ENCODE results near the gene KIAA0513.

KIAA0513 gene

GRCh38 chr16:85055493-85056210, 28.1 kb downstream of the KIAA0513 start:
- H3K9me3 ChIP-seq (ENCODE audit: control insufficient read depth in 5 of 5, low read length in 5 of 5): no peaks in the 10 kb centered on the region
- H3K4me1 ChIP-seq (ENCODE audit: control insufficient read depth in 5 of 5, insufficient read depth in 5 of 5, low read length in 5 of 5): peaks cover under 1 to 27% (median 23%) of the 10 kb centered on the region in 5 donors
- no peaks in the 10 kb centered on the region for H3K36me3 ChIP-seq (ENCODE audit: control insufficient read depth in 5 of 5, insufficient read depth in 5 of 5, low read length in 5 of 5)
- no peaks in the 10 kb centered on the region for H3K27me3 ChIP-seq (ENCODE audit: control insufficient read depth in 5 of 5, insufficient read depth in 4 of 5, low read length in 5 of 5)
- peak overlapping the region; percentile 3 to 66 (median 40) for H3K4me3 ChIP-seq (ENCODE audit: low read depth in 1 of 5, low read length in 5 of 5)
- peak overlapping the region; percentile 5 to 54 (median 46) for H3K9ac ChIP-seq (ENCODE audit: low read length in 5 of 5)
- H3K27ac ChIP-seq (ENCODE audit: low read depth, low read length): peak overlapping the region; percentile 21

DNA sequence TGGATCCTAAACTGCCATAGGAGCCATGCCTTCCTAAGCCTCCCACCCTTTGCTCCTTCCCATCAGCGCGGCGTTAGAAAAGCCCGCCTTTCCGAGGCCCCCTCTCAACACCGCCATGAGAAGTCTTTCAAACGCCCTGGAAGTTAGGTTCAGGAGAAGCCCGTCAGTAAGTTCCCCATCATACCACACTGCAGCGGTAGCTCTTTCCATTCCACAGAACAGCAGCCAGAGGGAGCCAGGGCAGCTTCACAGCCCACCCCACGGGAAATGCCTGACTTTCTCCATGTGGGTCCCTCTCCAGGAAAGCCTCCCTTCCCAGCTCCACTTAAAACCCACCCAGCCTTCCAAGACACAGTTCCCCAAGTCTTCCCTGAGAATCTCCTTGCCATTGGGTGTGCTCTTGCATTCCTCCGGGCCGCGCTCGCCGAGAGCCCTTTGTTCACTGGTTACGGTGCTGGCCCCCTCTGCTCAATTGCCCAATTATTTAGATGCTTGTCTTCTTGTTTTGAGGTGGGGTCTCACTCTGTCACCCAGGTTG, 28.7 kb downstream of the KIAA0513 start:
- H3K27ac ChIP-seq (ENCODE audit: low read depth, low read length): peak overlapping the region; percentile 21
- H3K9ac ChIP-seq (ENCODE audit: low read length in 5 of 5): peak overlapping the region in 3 of 5 donors; percentile 14 to 48 (median 46)
- peak overlapping the region; percentile 3 to 66 (median 40) for H3K4me3 ChIP-seq (ENCODE audit: low read depth in 1 of 5, low read length in 5 of 5)

DNA sequence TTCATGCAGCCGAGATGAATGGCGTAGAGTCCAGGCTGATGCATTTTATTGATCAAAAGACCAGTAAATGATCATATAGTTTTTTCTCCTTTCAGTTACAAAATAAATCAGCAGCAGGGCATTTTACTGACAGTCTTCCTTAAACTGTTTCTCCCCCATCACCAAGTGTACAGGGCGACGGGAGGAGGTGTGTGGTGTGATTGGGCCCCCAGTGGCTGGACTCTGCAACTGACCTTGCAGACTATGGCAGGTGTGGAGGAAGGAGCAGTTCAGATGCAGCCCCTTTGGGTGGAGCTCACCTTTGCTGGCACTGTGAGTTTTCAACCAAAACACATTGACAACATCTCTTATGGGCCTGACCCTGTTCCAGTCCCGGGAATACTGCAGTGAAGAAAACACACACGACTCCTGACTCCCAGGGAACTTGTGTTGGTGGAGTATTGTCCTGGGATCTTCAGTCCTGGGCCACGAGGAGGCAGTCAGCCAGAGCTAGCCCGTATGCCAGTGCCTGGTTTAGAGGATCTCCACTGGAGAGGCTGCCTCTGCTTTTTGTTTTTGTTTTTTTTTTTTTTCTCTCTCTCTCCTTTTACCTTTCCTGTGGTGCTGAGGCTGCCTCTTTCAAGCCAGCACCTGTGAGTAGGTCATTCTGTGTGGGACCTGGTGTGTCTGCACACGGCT, 29.8 kb downstream of the KIAA0513 start:
- Histone ChIP-seq H3K9me3 (ENCODE audit: control insufficient read depth in 5 of 5, low read length in 5 of 5) (no peaks in the 10 kb centered on the region), H3K9ac (ENCODE audit: low read length in 5 of 5) (no peak overlapping the region), H3K36me3 (ENCODE audit: control insufficient read depth in 5 of 5, insufficient read depth in 5 of 5, low read length in 5 of 5) (no peaks in the 10 kb centered on the region), H3K27me3 (ENCODE audit: control insufficient read depth in 5 of 5, insufficient read depth in 4 of 5, low read length in 5 of 5) (no peaks in the 10 kb centered on the region), H3K4me3 (ENCODE audit: low read depth in 1 of 5, low read length in 5 of 5) (no peak overlapping the region), H3K4me1 (ENCODE audit: control insufficient read depth in 5 of 5, insufficient read depth in 5 of 5, low read length in 5 of 5) (peaks cover 0 to 28% (median 20%) of the 10 kb centered on the region in 5 donors), H3K27ac (ENCODE audit: low read depth, low read length) (no peak overlapping the region)

More for the DNA sequence above, 28.7 kb downstream of the KIAA0513 start:
- H3K36me3 ChIP-seq (ENCODE audit: control insufficient read depth in 5 of 5, insufficient read depth in 5 of 5, low read length in 5 of 5): no peaks in the 10 kb centered on the region
- H3K4me1 ChIP-seq (ENCODE audit: control insufficient read depth in 5 of 5, insufficient read depth in 5 of 5, low read length in 5 of 5): peaks cover 0 to 23% (median 19%) of the 10 kb centered on the region in 5 donors
- no peaks in the 10 kb centered on the region for H3K27me3 ChIP-seq (ENCODE audit: control insufficient read depth in 5 of 5, insufficient read depth in 4 of 5, low read length in 5 of 5)
- H3K9me3 ChIP-seq (ENCODE audit: control insufficient read depth in 5 of 5, low read length in 5 of 5): no peaks in the 10 kb centered on the region

- no peaks in the 10 kb centered on the region for H3K27me3 ChIP-seq (ENCODE audit: control insufficient read depth in 5 of 5, insufficient read depth in 4 of 5, low read length in 5 of 5)
- no peaks in the 10 kb centered on the region for H3K9me3 ChIP-seq (ENCODE audit: control insufficient read depth in 5 of 5, low read length in 5 of 5)
- H3K27ac ChIP-seq (ENCODE audit: low read depth, low read length): no peak overlapping the region
- no peaks in the 10 kb centered on the region for H3K36me3 ChIP-seq (ENCODE audit: control insufficient read depth in 5 of 5, insufficient read depth in 5 of 5, low read length in 5 of 5)
- no peak overlapping the region for H3K9ac ChIP-seq (ENCODE audit: low read length in 5 of 5)
- H3K4me1 ChIP-seq (ENCODE audit: control insufficient read depth in 5 of 5, insufficient read depth in 5 of 5, low read length in 5 of 5): peaks cover 0 to 33% (median 20%) of the 10 kb centered on the region in 5 donors
- no peak overlapping the region for H3K4me3 ChIP-seq (ENCODE audit: low read depth in 1 of 5, low read length in 5 of 5)
Measured at GRCh38 chr16:85057948-85058347, 30.4 kb downstream of the KIAA0513 start.

DNA sequence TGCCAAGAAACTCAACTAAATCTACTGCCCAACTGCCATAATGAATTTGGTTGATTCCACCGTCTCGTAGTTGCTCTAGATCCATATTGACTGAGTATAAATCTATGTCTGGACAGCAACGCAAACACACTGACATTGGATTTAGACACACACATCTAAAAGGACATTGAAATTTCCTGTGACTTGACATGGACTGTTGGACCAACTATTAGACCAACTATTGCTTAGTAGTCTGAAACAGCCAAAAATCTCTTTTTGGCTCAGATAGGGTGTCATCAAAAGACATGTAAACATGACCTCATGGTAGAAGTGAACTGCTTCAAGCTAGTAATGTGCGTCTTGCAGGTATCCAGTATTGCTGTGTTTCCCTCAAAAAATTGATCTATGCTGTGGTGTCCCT, 31.3 kb downstream of the KIAA0513 start:
- Histone ChIP-seq H3K27me3 (ENCODE audit: control insufficient read depth in 5 of 5, insufficient read depth in 4 of 5, low read length in 5 of 5) (no peaks in the 10 kb centered on the region), H3K27ac (ENCODE audit: low read depth, low read length) (no peak overlapping the region), H3K36me3 (ENCODE audit: control insufficient read depth in 5 of 5, insufficient read depth in 5 of 5, low read length in 5 of 5) (no peaks in the 10 kb centered on the region), H3K9me3 (ENCODE audit: control insufficient read depth in 5 of 5, low read length in 5 of 5) (no peaks in the 10 kb centered on the region), H3K9ac (ENCODE audit: low read length in 5 of 5) (no peak overlapping the region), H3K4me3 (ENCODE audit: low read depth in 1 of 5, low read length in 5 of 5) (no peak overlapping the region), H3K4me1 (ENCODE audit: control insufficient read depth in 5 of 5, insufficient read depth in 5 of 5, low read length in 5 of 5) (peaks cover 0 to 36% (median 23%) of the 10 kb centered on the region in 5 donors)

GRCh38 chr16:85061566-85061965, 34.0 kb downstream of the KIAA0513 start:
- Histone ChIP-seq H3K9me3 (ENCODE audit: control insufficient read depth in 5 of 5, low read length in 5 of 5) (no peaks in the 10 kb centered on the region), H3K4me3 (ENCODE audit: low read depth in 1 of 5, low read length in 5 of 5) (no peak overlapping the region), H3K4me1 (ENCODE audit: control insufficient read depth in 5 of 5, insufficient read depth in 5 of 5, low read length in 5 of 5) (peaks cover 0 to 16% (median 5%) of the 10 kb centered on the region in 5 donors), H3K27me3 (ENCODE audit: control insufficient read depth in 5 of 5, insufficient read depth in 4 of 5, low read length in 5 of 5) (no peaks in the 10 kb centered on the region), H3K36me3 (ENCODE audit: control insufficient read depth in 5 of 5, insufficient read depth in 5 of 5, low read length in 5 of 5) (no peaks in the 10 kb centered on the region), H3K9ac (ENCODE audit: low read length in 5 of 5) (no peak overlapping the region), H3K27ac (ENCODE audit: low read depth, low read length) (no peak overlapping the region)

DNA sequence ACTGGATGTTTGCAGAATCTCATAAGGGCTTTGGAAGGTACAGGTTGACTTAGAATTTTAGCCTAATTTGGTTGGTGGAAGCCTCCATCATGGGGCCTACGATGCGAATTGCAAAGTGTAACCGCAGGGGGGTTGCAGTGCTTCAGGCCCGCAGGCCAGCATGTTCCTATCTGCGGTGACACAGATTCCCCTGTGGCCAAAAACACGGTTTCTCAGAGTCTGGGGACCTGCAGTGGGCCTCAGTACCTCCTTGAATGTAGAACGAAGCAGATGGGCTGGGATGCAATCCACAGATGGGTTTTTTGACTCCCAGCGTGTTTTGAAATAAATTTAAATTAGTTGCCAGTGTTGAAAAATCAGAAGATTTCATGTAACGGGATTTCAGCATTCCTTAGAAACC, 34.7 kb downstream of the KIAA0513 start:
- no peak overlapping the region for H3K9ac ChIP-seq (ENCODE audit: low read length in 5 of 5)
- no peak overlapping the region for H3K27ac ChIP-seq (ENCODE audit: low read depth, low read length)
- no peaks in the 10 kb centered on the region for H3K27me3 ChIP-seq (ENCODE audit: control insufficient read depth in 5 of 5, insufficient read depth in 4 of 5, low read length in 5 of 5)
- H3K4me3 ChIP-seq (ENCODE audit: low read depth in 1 of 5, low read length in 5 of 5): no peak overlapping the region
- peaks cover 0 to 15% (median 5%) of the 10 kb centered on the region in 5 donors for H3K4me1 ChIP-seq (ENCODE audit: control insufficient read depth in 5 of 5, insufficient read depth in 5 of 5, low read length in 5 of 5)
- peaks cover 0 to 6% (median 5%) of the 10 kb centered on the region in 5 donors for H3K36me3 ChIP-seq (ENCODE audit: control insufficient read depth in 5 of 5, insufficient read depth in 5 of 5, low read length in 5 of 5)
- no peaks in the 10 kb centered on the region for H3K9me3 ChIP-seq (ENCODE audit: control insufficient read depth in 5 of 5, low read length in 5 of 5)

DNA sequence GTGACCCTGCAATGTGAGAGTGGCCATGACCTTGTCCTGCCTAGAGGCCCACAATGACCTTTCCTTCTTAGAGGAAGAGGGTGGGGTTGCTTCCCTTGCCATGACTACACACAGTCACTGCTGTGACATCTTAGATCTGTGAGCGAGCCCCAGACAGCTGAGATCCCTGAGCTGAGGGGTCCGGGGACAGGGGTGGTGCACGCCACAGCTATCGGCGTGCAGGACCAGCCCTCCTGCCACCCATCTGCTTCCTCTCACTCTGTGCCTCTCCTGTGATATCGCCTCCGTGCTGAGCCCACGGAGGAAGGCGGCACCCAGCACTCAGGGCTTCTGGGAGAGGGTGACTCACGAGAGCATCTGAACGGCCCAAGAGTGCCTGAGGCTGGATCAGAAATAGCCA, 35.2 kb downstream of the KIAA0513 start:
- peaks cover 0 to 15% (median 5%) of the 10 kb centered on the region in 5 donors for H3K4me1 ChIP-seq (ENCODE audit: control insufficient read depth in 5 of 5, insufficient read depth in 5 of 5, low read length in 5 of 5)
- no peak overlapping the region for H3K27ac ChIP-seq (ENCODE audit: low read depth, low read length)
- no peaks in the 10 kb centered on the region for H3K27me3 ChIP-seq (ENCODE audit: control insufficient read depth in 5 of 5, insufficient read depth in 4 of 5, low read length in 5 of 5)
- peaks cover 0 to 10% (median 7%) of the 10 kb centered on the region in 5 donors for H3K36me3 ChIP-seq (ENCODE audit: control insufficient read depth in 5 of 5, insufficient read depth in 5 of 5, low read length in 5 of 5)
- H3K4me3 ChIP-seq (ENCODE audit: low read depth in 1 of 5, low read length in 5 of 5): no peak overlapping the region
- H3K9ac ChIP-seq (ENCODE audit: low read length in 5 of 5): no peak overlapping the region
- no peaks in the 10 kb centered on the region for H3K9me3 ChIP-seq (ENCODE audit: control insufficient read depth in 5 of 5, low read length in 5 of 5)

DNA sequence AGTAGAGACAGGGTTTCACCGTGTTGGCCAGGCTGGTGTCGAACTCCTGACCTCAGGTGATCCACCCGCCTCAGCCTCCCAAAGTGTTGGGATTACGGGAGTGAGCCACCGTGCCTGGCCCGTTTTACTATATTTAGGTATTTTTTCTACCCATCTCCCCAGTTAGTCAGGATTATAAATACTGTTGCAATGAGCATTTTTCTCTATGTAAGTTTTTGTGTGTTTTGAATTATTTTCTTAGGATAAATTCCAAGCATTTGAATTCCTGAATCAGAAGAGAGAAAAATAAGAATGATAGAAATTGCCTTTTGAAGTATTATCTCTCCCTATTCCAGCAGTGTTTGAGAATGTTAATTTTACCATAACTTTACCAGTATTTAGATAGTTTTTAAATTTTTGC, 36.6 kb downstream of the KIAA0513 start:
- Histone ChIP-seq H3K4me3 (ENCODE audit: low read depth in 1 of 5, low read length in 5 of 5) (no peak overlapping the region), H3K27ac (ENCODE audit: low read depth, low read length) (no peak overlapping the region), H3K27me3 (ENCODE audit: control insufficient read depth in 5 of 5, insufficient read depth in 4 of 5, low read length in 5 of 5) (no peaks in the 10 kb centered on the region), H3K9me3 (ENCODE audit: control insufficient read depth in 5 of 5, low read length in 5 of 5) (no peaks in the 10 kb centered on the region), H3K36me3 (ENCODE audit: control insufficient read depth in 5 of 5, insufficient read depth in 5 of 5, low read length in 5 of 5) (peaks cover 0 to 16% (median 7%) of the 10 kb centered on the region in 5 donors), H3K9ac (ENCODE audit: low read length in 5 of 5) (no peak overlapping the region), H3K4me1 (ENCODE audit: control insufficient read depth in 5 of 5, insufficient read depth in 5 of 5, low read length in 5 of 5) (peaks cover 0 to 15% (median 5%) of the 10 kb centered on the region in 5 donors)

DNA sequence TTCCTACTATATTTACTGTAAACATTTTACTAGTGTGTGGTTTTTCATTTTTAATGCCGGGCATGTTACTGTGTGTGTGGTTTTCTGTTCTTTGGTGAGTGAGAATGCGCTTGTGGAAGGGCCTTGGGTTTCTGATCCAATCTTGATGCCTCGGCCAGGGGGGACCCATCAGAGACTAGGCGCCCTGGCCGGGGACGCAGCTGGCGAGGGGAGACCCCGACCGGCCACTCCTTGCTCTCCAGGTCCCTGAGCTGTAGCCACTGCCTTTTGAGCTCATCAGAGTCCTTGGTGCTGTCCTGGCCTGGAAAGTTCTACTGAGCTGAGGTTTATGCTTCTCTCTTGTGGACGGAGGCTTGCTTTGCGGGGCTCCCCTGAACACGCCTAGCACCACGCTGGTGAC, 37.5 kb downstream of the KIAA0513 start:
- Histone ChIP-seq H3K9ac (ENCODE audit: low read length in 5 of 5) (no peak overlapping the region), H3K4me3 (ENCODE audit: low read depth in 1 of 5, low read length in 5 of 5) (no peak overlapping the region), H3K9me3 (ENCODE audit: control insufficient read depth in 5 of 5, low read length in 5 of 5) (no peaks in the 10 kb centered on the region), H3K4me1 (ENCODE audit: control insufficient read depth in 5 of 5, insufficient read depth in 5 of 5, low read length in 5 of 5) (peaks cover 0 to 15% (median 5%) of the 10 kb centered on the region in 5 donors), H3K36me3 (ENCODE audit: control insufficient read depth in 5 of 5, insufficient read depth in 5 of 5, low read length in 5 of 5) (peaks cover 0 to 22% (median 12%) of the 10 kb centered on the region in 5 donors), H3K27ac (ENCODE audit: low read depth, low read length) (no peak overlapping the region), H3K27me3 (ENCODE audit: control insufficient read depth in 5 of 5, insufficient read depth in 4 of 5, low read length in 5 of 5) (no peaks in the 10 kb centered on the region)
